GM23338 (cell line): Measurements from ENCODE around the gene ZCCHC10. TPM values are rescaled to one million over a fixed set of nuclear protein-coding genes. Genes with fewer than 3 reads are reported as not detected.
"Not testable (repeated sequence)": the region's sequence is repeated elsewhere in the genome, so short reads cannot be mapped to it uniquely, and the experiment has no call there.

Source experiments
- ATAC-seq: fragments of 200-7000 bp; cut with Tn5 transposase; 3 replicates; pipeline ENCODE4 v1.9.1; 2020
- DNase-seq: peaks from one replicate; pipeline ENCODE4 v3.0.0-alpha.2; 2015; ENCODE audit warnings: low spot score
- H2AFZ ChIP-seq: fragments of 200-600 bp; sonication (generic); 2 replicates; pipeline ENCODE4 v1.8.0; 2016; ENCODE audit warnings: antibody characterized with exemption, mild to moderate bottlenecking, moderate library complexity
- H3F3A ChIP-seq: fragments of 200-600 bp; sonication (generic); replicated peaks from 2 replicates; pipeline ENCODE4 v1.8.0; 2017; ENCODE audit warnings: antibody characterized with exemption, mixed run types, low read depth
- H3K27ac ChIP-seq: fragments of 200-600 bp; sonication (generic); 2 replicates; pipeline ENCODE4 v1.6.1; 2016; ENCODE audit warnings: low read depth
- H3K27me3 ChIP-seq: fragments of 200-600 bp; sonication (generic); 2 replicates; pipeline ENCODE4 v1.8.0; 2016; ENCODE audit warnings: mild to moderate bottlenecking, mixed run types, moderate library complexity; ENCODE audit not compliant: insufficient read depth
- H3K36me3 ChIP-seq: fragments of 200-600 bp; sonication (generic); 2 replicates; pipeline ENCODE4 v1.8.0; 2016; ENCODE audit warnings: mild to moderate bottlenecking; ENCODE audit not compliant: insufficient read depth
- H3K4me1 ChIP-seq: fragments of 200-600 bp; sonication (generic); 2 replicates; pipeline ENCODE4 v1.8.0; 2016; ENCODE audit warnings: mild to moderate bottlenecking, moderate library complexity; ENCODE audit not compliant: insufficient read depth
- H3K4me2 ChIP-seq: fragments of 200-600 bp; sonication (generic); 2 replicates; pipeline ENCODE4 v1.7.1; 2017; ENCODE audit warnings: mixed run types
- H3K4me3 ChIP-seq: fragments of 200-600 bp; sonication (generic); 2 replicates; pipeline ENCODE4 v1.6.1; 2016; ENCODE audit warnings: mixed run types
- H3K79me2 ChIP-seq: fragments of 200-600 bp; sonication (generic); replicated peaks from 2 replicates; pipeline ENCODE4 v1.8.0; 2017; ENCODE audit warnings: mild to moderate bottlenecking; ENCODE audit not compliant: insufficient read depth
- H3K9me2 ChIP-seq: fragments of 200-600 bp; sonication (generic); 2 replicates; pipeline ENCODE4 v1.8.0; 2017; ENCODE audit not compliant: insufficient read depth
- H4K20me1 ChIP-seq: fragments of 200-600 bp; sonication (generic); replicated peaks from 2 replicates; pipeline ENCODE4 v1.8.0; 2017; ENCODE audit warnings: mild to moderate bottlenecking; ENCODE audit not compliant: insufficient read depth
- H3K27ac Mint-ChIP-seq: 2 replicates; pipeline ENCODE4 v1.8.0; 2020; ENCODE audit warnings: inconsistent platforms, mild to moderate bottlenecking, moderate library complexity, mixed read lengths
- H3K27me3 Mint-ChIP-seq: 3 replicates; pipeline ENCODE4 v1.8.0; 2022; ENCODE audit warnings: low read depth, mild to moderate bottlenecking, moderate library complexity, mixed read lengths, inconsistent platforms; ENCODE audit not compliant: insufficient read depth, poor library complexity
- H3K36me3 Mint-ChIP-seq: 3 replicates; pipeline ENCODE4 v1.8.0; 2021; ENCODE audit warnings: low read depth, mild to moderate bottlenecking, inconsistent platforms, moderate library complexity, mixed read lengths
- H3K4me1 Mint-ChIP-seq: 3 replicates; pipeline ENCODE4 v1.8.0; 2020; ENCODE audit warnings: mild to moderate bottlenecking, inconsistent platforms, mixed read lengths
- H3K4me3 Mint-ChIP-seq: 3 replicates; pipeline ENCODE4 v1.8.0; 2021; ENCODE audit warnings: moderate library complexity, mild to moderate bottlenecking, inconsistent platforms, mixed read lengths
- H3K9me3 Mint-ChIP-seq: 3 replicates; pipeline ENCODE4 v1.8.0; 2020; ENCODE audit warnings: moderate library complexity, mild to moderate bottlenecking, inconsistent platforms, mixed read lengths
- CREB1 ChIP-seq: fragments of 250-450 bp; sonication (Bioruptor Pico); IDR thresholded peaks from 2 replicates; pipeline ENCODE4 v1.5.0; 2020; ENCODE audit warnings: low read depth, mild to moderate bottlenecking, moderate library complexity
- CTCF ChIP-seq, 2 experiments: fragments of 200-600 bp in 1 of 2; sonication (generic) in 1 of 2; conservative IDR thresholded peaks; 2 replicates each; pipeline versions ENCODE4 v1.5.1 to v1.6.1; 2016 to 2017; ENCODE audit warnings: antibody characterized with exemption in 2 of 2, low read depth in 2 of 2, mild to moderate bottlenecking in 2 of 2, moderate library complexity in 1 of 2
- STAT1 ChIP-seq: IDR thresholded peaks from one replicate; pipeline ENCODE4 v1.6.1; 2016; ENCODE audit warnings: antibody characterized with exemption; ENCODE audit not compliant: unreplicated experiment
- ZNF114 ChIP-seq: fragments of 250-450 bp; sonication (Bioruptor Pico); IDR thresholded peaks from 2 replicates; pipeline ENCODE4 v1.5.0; 2020; ENCODE audit warnings: mild to moderate bottlenecking, moderate library complexity
- ZNF462 ChIP-seq: fragments of 250-450 bp; sonication (Bioruptor Pico); IDR thresholded peaks from 2 replicates; pipeline ENCODE4 v1.5.0; 2020; ENCODE audit warnings: mild to moderate bottlenecking, moderate library complexity
- polyA plus RNA-seq: library from polyadenylated mRNA; unstranded; fragments of >200 nt; fragmentation: Nextera tagmentation; extraction: Ambion mirVana; gene quantifications from 2 replicates; pipeline ENCODE4 v1.2.1, GENCODE V29; 2016
- total RNA-seq: library from RNA; depleted of rRNA; stranded (reverse); fragments of >200 nt; shearing (Covaris generic); gene quantifications from 2 replicates; pipeline ENCODE4 v1.2.3, GENCODE V29; 2014
- TF ChIP-seq, protein P1 (sequence below): IDR thresholded peaks from one replicate; pipeline ENCODE4 v1.6.1; 2018; ENCODE audit warnings: antibody characterized with exemption; ENCODE audit not compliant: unreplicated experiment
- TF ChIP-seq, protein P2 (sequence below): IDR thresholded peaks from 2 replicates; pipeline ENCODE4 v1.6.1; 2016; ENCODE audit warnings: antibody characterized with exemption

ZCCHC10 gene
- total and polyA plus RNA-seq, 2 experiments from 2014 or later = 25.3 to 90.1 TPM

- TF ChIP-seq, protein P1, sequence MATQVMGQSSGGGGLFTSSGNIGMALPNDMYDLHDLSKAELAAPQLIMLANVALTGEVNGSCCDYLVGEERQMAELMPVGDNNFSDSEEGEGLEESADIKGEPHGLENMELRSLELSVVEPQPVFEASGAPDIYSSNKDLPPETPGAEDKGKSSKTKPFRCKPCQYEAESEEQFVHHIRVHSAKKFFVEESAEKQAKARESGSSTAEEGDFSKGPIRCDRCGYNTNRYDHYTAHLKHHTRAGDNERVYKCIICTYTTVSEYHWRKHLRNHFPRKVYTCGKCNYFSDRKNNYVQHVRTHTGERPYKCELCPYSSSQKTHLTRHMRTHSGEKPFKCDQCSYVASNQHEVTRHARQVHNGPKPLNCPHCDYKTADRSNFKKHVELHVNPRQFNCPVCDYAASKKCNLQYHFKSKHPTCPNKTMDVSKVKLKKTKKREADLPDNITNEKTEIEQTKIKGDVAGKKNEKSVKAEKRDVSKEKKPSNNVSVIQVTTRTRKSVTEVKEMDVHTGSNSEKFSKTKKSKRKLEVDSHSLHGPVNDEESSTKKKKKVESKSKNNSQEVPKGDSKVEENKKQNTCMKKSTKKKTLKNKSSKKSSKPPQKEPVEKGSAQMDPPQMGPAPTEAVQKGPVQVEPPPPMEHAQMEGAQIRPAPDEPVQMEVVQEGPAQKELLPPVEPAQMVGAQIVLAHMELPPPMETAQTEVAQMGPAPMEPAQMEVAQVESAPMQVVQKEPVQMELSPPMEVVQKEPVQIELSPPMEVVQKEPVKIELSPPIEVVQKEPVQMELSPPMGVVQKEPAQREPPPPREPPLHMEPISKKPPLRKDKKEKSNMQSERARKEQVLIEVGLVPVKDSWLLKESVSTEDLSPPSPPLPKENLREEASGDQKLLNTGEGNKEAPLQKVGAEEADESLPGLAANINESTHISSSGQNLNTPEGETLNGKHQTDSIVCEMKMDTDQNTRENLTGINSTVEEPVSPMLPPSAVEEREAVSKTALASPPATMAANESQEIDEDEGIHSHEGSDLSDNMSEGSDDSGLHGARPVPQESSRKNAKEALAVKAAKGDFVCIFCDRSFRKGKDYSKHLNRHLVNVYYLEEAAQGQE = no peak
Observed at GRCh38 chr5:133041157-133041784, 14.9 kb upstream of the ZCCHC10 start (continued).

DNA sequence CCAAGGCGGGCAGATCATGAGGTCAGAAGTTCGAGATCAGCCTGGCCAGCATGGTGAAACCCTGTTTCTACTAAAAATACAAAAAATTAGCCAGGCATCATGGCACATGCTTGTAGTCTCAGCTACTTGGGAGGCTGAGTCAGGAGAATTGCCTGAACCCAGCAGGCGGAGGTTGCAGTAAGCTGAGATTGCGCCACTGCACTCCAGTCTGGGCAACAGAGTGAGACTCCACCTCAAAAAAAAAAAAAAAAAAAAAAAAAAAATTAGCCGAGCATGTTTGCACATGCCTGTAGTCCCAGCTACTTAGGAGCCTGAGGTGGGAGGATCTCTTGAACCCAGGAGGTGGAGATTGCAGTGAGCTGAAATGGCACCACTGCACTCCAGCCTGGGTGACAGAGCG, 10.3 kb upstream of the ZCCHC10 start:
- not testable (repeated sequence) for H3K27ac Mint-ChIP-seq, H4K20me1 ChIP-seq, H3K36me3 Mint-ChIP-seq, H3K36me3 ChIP-seq, H3K27me3 ChIP-seq, H3K27ac ChIP-seq, H3K9me3 Mint-ChIP-seq, DNase-seq, H3K4me3 Mint-ChIP-seq, H3F3A ChIP-seq, H3K79me2 ChIP-seq, H3K4me2 ChIP-seq, ATAC-seq, H3K4me3 ChIP-seq, H3K4me1 ChIP-seq, H3K4me1 Mint-ChIP-seq, H3K9me2 ChIP-seq, H3K27me3 Mint-ChIP-seq
- peak overlapping the region; percentile 43; the same call in 1 of the 2 replicates for H2AFZ ChIP-seq

DNA sequence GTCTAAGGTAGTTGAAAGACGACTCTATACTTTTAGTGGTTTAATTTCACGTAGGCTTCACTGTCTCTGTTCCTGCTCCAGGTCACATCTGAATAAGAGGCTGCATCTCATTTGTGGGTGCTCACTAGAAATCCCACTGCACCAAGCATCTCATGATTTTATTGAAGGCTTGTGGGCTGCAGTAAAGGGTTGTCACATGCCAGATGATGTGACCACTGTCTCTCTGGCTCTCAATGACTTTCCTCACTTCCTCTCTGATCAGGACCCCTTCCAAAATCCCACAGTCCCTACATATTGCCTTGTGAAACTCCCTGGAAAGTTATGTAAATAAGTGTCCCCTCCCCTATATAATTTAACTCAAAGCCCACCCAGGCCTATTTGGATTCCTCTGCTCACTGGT, 8.9 kb upstream of the ZCCHC10 start:
- Histone ChIP-seq H3K9me2 (no peaks in the 10 kb centered on the region), H3K4me3 (no peak overlapping the region), H3K4me1 (no peaks in the 10 kb centered on the region), H3K36me3 (no peaks in the 10 kb centered on the region), H3F3A (no peaks in the 10 kb centered on the region), H3K27me3 (no peaks in the 10 kb centered on the region), H2AFZ (peak overlapping the region; percentile 84), H3K27ac (0 out of 2 replicates have a peak overlapping the region, but pooled peaks have one; percentile 33), H4K20me1 (no peaks in the 10 kb centered on the region), H3K4me2 (no peak overlapping the region), H3K79me2 (no peaks in the 10 kb centered on the region)
- no peak overlapping the region for H3K4me3 Mint-ChIP-seq
- no peaks in the 10 kb centered on the region for H3K36me3 Mint-ChIP-seq
- peaks cover 5% of the 10 kb centered on the region; the same call in 1 of the 3 replicates for H3K4me1 Mint-ChIP-seq
- H3K27me3 Mint-ChIP-seq = peaks cover 2% of the 10 kb centered on the region
- ATAC-seq (no peak), DNase-seq (no peak)
- H3K27ac Mint-ChIP-seq = no peak overlapping the region
- no peaks in the 10 kb centered on the region for H3K9me3 Mint-ChIP-seq
- TF ChIP-seq ZNF114 (CRISPR knock-in tag) = no peak
- TF ChIP-seq STAT1 = no peak
- no peak for TF ChIP-seq ZNF462
- TF ChIP-seq CREB1 (CRISPR knock-in tag) = no peak
- TF ChIP-seq, protein P2, sequence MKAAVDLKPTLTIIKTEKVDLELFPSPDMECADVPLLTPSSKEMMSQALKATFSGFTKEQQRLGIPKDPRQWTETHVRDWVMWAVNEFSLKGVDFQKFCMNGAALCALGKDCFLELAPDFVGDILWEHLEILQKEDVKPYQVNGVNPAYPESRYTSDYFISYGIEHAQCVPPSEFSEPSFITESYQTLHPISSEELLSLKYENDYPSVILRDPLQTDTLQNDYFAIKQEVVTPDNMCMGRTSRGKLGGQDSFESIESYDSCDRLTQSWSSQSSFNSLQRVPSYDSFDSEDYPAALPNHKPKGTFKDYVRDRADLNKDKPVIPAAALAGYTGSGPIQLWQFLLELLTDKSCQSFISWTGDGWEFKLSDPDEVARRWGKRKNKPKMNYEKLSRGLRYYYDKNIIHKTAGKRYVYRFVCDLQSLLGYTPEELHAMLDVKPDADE = no peak
- TF ChIP-seq CTCF (conservative IDR thresholded peaks at IDR 0.05; ENCODE audit: low read depth in 2 of 2) = no peak
